ENCODE data around the gene TIPARP.

The TIPARP gene

DNA sequence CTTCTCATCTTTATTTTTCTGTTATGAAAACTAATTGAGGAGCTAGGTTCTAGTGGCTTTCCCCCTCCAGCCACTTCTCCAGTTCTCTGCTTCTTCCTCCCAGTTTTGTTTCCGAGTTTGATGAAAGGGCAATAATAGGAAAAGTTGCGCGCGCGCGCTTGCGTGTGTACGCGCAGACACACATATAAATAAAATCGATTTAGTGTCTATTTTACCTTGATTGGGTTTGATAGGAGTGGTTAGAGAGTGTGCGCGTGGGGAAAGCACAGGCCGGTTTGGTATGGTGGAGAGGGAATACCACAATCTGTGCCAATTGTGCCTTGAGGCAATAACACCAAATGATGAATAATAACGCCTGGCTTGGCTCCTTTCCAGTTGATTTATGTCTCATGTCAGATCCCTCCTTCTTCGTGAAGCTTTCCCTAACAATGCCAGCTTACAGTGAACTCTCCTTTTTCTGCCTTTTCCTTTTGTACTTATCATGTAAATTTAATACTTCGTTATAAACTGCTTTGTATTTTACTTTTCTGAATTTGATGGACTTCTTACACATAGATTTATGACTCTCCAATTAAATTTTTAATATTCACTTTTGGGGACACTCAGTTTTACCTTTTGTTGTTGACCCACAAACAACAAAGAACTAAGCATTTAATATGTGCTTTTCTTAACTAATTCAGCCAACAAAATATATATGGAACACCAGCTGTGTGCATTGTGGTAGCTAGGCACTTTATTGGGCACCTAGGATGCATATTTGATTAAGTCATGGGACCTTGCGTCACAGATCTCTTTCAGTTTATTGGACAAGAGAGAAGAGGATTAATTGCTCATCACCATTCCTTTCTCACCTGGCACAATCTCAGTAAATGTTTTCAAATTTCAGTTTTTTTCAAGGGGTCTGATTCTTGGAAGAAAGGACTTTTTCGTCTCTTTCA is 1.7 kb downstream of the TIPARP start:
- in situ Hi-C loops (cut with HindIII; ENCODE audit: low sequenced_read_pairs), result no loop called here

DNA sequence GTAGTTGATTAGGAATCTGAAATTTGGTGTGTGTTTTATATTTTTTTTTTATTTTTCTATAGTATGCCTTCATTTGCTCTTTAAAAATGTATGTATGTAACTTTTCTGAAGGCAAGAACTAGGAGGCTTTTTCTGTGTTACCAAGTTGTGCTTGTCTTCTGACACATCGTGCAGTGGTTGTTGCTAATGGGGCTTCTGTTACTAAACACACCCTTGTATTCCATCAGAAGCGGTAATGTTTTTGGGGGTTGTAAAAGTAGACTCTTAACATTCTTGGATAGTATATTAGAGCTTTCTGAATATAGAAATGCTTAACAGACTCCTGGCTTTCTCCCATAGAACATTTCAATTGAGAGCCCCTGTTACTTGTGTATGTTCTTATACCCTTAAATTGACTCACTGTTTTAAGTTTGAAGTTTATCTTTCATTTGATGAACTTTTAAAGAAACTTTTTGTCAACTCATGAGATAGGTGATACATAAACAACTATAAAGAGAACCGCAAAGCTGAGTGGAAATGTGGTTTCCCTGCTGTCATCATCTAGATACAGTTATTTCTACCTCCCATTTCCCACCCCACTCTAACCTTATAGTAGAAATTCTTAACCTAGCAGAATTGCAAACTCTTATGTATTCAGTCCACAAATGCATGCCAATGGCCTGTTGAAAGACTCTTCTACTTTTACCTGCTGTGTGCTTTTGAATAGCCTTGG is 2.5 kb downstream of the TIPARP start:
- in situ Hi-C loops (cut with HindIII; ENCODE audit: low sequenced_read_pairs), result no loop called here

DNA sequence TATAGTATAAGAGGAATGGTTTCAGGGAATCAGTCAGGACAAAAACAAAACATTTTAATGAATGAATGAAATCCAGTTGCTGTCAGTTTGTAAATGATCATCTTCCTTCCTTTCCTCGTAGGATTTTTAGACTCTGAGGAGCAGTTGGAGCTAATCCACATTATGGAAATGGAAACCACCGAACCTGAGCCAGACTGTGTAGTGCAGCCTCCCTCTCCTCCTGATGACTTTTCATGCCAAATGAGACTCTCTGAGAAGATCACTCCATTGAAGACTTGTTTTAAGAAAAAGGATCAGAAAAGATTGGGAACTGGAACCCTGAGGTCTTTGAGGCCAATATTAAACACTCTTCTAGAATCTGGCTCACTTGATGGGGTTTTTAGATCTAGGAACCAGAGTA is 3.1 kb downstream of the TIPARP start:
- in situ Hi-C loops (cut with HindIII; ENCODE audit: low sequenced_read_pairs), result no loop called here

DNA sequence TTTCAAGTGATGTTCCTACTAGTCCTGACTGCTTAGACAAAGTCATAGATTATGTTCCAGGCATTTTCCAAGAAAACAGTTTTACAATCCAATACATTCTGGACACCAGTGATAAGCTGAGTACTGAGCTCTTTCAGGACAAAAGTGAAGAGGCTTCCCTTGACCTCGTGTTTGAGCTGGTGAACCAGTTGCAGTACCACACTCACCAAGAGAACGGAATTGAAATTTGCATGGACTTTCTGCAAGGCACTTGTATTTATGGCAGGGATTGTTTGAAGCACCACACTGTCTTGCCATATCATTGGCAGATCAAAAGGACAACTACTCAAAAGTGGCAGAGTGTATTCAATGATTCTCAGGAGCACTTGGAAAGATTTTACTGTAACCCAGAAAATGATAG is 3.8 kb downstream of the TIPARP start:
- in situ Hi-C loops (cut with HindIII; ENCODE audit: low sequenced_read_pairs), result no loop called here

DNA sequence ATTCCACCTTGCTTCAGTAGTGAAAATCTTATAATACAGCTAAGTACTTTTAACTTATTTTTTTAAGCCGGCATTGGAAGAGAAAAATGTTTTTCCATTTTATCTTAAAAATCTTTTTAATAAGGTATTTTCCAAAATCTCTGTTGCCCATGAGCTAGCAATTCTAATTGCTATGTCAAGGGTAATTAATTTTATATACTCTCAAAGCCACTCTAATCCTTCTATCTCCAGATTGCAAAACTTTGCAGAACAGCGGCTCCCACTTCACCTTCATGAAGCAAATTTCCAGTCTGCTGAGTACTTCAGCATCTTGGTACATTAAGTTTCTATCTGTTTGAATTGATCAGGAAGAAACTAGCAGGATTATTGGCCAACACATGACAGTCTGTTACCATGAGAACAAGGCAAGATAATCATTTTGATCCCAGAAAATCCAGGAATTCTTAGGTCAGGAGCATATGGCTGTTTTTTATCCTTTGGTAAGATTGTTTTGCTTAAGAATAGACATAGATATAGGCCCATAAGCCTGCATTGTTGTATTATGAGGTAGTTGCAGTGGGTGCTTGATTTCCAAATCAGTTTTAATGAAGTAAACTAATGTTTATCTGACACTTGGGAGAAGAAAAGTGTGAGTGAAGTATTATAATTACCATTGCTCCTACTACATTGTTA is 6.0 kb downstream of the TIPARP start:
- in situ Hi-C loops (cut with HindIII; ENCODE audit: low sequenced_read_pairs), result no loop called here

DNA sequence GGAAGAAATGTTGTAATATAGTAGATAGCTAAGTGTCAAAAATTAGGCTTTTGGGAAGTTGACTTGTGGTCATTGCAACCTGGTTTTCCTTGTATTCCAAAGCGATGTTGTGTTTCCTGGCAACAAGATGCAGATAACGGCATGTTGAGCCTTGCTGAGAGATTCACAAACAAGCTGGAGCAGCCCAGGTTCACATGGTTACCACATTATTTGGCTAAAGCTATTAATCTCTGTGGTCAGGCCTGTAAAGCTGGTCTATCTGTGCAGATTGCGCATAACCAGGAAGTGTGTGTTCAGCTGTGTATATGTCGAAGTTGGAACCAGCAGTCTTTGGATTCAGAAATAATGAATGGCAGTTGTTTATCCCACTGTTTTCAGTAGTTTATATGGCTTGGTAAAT is 6.6 kb downstream of the TIPARP start:
- in situ Hi-C loops (cut with HindIII; ENCODE audit: low sequenced_read_pairs), result no loop called here

DNA sequence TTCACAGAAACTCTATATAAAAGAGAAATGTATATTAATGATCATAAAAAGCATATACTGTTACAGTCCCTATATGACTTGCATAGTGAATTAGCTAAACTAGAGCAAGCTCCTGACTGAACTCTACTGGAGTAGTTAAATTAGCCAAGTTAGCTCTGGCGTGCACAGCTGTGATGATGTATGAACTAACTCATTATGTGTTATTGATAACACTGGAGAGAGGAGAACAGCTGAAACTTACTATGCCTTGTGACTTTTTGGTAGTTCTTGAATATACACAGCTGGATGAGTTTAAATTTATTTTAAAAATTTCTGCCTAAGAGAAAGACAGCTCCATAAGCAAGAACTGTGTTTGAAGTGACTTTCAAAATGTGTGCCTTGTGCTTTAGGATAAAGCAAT is 8.1 kb downstream of the TIPARP start:
- in situ Hi-C loops (cut with HindIII; ENCODE audit: low sequenced_read_pairs), result no loop called here

DNA sequence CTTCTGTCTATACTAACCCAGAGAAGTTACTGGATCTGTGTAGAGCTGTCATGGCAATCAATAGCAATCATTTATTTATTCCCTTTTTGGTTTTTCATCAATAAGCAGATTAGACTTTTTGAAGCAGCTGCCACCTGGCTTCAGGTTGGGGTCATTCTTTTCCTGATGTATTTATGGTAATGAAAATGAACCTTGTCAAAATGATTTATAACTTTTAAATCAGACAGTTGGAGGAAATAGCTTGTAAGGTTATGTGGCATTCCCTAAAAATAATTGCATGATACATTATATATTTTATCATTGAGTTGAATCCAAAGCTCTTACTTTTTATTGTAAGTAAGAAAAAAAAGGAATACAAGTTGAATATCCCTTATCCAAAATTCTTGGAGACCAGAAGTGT is 8.6 kb downstream of the TIPARP start:
- in situ Hi-C loops (cut with HindIII; ENCODE audit: low sequenced_read_pairs), result no loop called here

DNA sequence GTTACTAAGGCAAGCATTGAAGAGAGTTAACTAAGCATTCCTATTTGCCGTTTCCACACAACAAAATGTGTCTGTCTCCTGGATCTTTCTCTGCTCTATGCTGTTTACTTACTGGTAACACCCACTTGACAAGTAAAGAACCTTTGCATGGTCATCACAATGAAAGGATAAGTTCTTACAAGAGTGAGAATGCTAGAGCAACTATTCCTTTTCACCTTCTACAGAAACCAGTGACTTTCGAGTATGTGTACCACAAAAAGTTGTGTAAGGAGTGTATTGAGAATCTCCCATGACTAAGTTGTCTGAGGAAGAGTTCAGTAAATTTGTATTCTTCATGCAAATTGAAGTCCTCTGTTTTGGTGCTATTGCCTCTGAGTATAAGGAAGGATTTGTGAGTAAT is 10.8 kb downstream of the TIPARP start:
- in situ Hi-C loops (cut with HindIII; ENCODE audit: low sequenced_read_pairs), result no loop called here

DNA sequence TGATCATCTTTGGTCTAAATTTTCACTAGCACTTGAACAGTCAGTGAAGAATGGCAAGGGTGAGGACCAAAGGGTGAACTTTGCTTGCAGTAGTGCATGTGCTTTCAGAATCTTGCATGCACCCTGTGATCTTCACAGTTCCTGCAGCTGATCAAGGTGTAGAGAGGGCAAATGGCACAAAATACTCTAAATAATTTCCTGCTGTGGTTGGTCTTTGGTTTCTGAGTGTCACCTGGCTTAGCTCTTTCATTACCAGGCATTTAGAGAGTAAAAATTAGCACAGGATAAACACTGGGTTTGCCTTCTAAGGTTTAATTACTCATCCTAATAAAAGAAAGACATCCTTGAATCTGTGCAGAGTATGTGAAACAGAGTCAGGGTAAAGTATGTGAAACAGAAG is 11.4 kb downstream of the TIPARP start:
- in situ Hi-C loops (cut with HindIII; ENCODE audit: low sequenced_read_pairs), result no loop called here

DNA sequence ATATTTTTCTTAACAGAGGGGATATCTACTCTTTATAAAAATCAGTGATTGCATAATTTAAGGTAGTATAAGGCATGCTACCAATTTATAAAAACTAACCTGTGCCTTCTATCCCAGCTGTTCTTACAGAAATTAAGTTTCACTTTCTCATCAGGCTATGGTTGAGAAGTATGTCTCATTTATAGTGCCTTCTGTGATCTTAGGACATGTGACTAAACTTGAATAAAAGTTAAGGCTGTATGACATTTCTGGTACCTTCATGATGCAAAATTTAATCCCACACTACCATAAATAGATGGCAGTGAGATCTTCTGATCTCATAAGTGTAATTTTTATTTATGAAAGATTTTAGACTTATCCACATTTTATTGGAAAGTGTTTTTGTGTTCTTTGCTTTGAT is 12.6 kb downstream of the TIPARP start:
- in situ Hi-C loops (cut with HindIII; ENCODE audit: low sequenced_read_pairs), result no loop called here

DNA sequence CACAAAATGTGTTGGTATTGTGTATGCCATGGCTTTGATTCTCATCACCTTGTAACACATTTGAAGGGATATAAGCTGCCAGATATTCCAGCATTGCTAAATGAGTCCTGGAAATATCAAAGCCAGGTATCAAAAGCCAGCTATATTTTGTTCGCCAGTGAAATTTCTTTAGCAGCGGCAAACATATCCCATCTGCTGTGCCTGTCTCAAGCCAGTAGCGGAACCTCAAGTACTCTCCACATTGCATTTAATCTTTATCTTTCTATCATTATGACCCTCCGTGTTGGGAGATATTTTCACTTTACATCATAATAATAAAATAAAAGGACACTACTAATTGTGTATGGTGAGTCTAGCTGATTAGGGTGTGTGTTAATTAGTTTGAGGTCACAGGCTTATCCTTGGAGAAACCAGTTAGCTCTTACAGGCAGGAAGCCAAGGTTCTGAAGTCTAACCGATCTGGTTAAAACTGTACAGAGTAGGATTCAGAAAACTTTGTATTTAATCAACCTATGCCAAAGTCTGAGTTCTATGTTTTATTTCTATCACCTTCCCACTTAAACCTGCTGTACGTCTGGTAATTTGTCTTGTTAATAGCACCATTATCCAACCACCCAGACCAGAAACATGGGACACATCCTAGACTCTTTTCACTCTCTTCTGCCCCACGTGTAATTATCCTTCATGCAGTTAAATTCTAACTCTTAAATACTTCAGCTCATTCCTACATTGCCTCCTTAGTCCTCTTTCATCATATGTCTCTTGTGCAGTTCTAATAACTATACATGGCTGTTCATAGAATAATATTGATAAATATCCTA is 14.5 kb downstream of the TIPARP start:
- in situ Hi-C loops (cut with HindIII; ENCODE audit: low sequenced_read_pairs), result no loop called here

DNA sequence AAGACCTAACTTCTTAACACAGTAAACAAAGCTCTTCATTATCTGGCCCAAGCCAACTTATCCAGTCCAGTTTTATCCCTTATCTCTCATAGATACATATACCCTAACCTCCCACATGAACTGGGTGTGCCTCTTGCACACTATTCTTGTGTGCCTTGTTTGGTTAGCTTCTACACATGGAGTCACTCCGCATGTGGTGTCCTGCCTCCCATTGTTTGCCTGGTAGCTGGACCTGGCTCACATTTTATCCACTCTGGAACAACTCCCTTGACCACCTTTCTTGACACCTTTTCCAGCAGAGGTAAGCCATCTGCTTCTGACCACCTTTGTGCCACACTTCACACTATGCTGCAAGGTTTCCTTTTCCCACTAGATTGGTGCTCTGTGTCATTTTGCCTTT is 15.2 kb downstream of the TIPARP start:
- in situ Hi-C loops (cut with HindIII; ENCODE audit: low sequenced_read_pairs), result loop anchor here (5.0 kb wide), 1 partner anchor 128 kb away; no protein-coding TSS in a partner anchor

DNA sequence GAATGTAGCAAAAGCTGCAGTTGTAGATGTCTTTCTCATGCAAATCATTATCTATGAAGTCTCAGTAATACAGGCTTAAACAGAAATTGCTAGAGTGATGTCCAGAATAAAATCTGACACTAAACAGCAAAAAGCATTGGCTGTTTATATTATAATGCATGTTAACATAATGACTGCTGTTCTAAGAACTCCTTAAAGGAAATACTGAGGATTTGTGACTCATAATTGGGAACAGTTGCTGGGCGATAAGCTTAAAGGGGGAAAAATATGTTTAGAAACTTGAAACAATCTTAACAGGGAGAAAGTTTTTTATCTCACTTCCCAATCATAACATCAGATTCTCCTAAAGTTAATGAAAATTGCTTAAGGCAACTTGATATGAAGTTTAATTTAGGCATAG is 17.5 kb downstream of the TIPARP start:
- in situ Hi-C loops (cut with HindIII; ENCODE audit: low sequenced_read_pairs), result loop anchor here (5.0 kb wide), 1 partner anchor 125 kb away; no protein-coding TSS in a partner anchor

DNA sequence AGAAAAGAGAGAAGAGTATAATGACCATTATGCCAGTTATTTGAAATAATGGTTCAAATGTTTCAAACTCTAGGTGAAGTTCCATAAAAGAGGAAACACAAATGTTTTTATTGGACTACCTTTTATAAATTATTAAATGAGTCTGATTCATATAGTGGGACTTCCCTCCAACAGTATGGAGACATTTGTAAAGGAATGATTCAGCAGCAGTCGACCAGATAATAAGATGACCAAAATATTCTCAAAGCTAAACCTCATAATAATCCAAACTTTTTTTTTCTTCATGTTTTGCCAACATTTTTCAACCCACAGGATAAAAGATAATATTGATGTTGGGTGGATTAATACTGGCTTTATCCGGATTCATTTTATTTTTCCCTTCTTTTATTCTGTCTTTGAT is 18.8 kb downstream of the TIPARP start:
- in situ Hi-C loops (cut with HindIII; ENCODE audit: low sequenced_read_pairs), result loop anchor here (5.0 kb wide), 1 partner anchor 124 kb away; no protein-coding TSS in a partner anchor

DNA sequence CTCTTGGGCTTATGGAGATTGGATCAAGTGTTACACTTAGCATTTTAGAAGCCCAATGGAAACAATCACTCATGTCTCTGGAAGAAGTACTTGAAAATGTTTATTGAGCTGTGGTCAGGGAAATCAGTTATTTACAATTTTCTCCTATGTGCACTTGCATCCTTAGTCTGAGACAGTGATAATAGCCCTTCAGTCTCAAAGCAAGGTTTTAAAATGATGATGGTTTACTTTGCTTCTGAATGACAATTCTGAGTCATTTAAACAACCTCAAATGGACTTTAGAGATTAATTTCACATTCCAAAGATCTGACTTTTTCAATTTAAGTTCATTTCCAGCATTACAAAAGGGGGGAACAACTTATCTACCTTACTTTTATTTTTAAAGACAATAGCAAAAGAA is 20.1 kb downstream of the TIPARP start:
- in situ Hi-C loops (cut with HindIII; ENCODE audit: low sequenced_read_pairs), result loop anchor here (5.0 kb wide), 1 partner anchor 123 kb away; no protein-coding TSS in a partner anchor

DNA sequence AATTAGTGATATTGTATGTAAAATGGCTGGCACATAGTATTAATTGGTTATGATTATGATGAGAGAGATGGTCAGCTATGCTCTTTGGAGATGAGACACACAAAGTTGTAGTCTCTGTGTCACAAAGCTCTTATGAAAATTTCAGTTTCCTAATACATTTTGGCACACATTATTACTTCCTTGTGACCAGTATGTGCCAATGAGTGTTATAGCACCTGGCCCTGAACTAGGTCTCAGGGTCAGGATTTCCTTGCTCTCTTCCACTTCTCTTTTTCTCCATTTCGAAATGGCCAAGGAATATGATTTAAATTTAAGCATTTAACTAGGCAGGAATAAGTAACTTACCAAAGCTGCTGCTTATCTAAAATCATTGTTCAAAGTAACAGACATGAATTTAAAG is 28.0 kb downstream of the TIPARP start:
- in situ Hi-C loops (cut with HindIII; ENCODE audit: low sequenced_read_pairs), result no loop called here

DNA sequence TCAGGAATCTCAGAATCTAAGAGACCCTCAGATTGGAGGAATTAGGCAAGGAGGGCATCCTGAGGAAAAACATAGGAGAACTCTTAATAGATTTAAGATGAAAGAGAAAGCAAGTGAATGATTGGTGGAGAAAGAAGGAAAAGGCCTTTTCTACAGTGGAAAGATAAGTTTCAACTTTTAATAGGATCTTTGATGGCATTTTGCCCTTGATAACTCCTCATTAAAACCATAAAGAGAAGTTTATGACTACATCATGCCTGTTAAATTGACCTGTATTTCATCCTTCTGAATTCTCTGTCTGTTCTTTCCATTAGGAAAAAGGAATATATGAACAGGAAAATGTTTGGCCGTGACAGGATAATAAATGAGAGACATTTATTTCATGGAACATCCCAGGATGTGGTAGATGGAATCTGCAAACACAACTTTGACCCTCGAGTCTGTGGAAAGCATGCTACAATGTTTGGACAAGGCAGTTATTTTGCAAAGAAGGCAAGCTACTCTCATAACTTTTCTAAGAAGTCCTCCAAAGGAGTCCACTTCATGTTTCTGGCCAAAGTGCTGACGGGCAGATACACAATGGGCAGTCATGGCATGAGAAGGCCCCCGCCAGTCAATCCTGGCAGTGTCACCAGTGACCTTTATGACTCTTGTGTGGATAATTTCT is 30.1 kb downstream of the TIPARP start:
- in situ Hi-C loops (cut with HindIII; ENCODE audit: low sequenced_read_pairs), result no loop called here

DNA sequence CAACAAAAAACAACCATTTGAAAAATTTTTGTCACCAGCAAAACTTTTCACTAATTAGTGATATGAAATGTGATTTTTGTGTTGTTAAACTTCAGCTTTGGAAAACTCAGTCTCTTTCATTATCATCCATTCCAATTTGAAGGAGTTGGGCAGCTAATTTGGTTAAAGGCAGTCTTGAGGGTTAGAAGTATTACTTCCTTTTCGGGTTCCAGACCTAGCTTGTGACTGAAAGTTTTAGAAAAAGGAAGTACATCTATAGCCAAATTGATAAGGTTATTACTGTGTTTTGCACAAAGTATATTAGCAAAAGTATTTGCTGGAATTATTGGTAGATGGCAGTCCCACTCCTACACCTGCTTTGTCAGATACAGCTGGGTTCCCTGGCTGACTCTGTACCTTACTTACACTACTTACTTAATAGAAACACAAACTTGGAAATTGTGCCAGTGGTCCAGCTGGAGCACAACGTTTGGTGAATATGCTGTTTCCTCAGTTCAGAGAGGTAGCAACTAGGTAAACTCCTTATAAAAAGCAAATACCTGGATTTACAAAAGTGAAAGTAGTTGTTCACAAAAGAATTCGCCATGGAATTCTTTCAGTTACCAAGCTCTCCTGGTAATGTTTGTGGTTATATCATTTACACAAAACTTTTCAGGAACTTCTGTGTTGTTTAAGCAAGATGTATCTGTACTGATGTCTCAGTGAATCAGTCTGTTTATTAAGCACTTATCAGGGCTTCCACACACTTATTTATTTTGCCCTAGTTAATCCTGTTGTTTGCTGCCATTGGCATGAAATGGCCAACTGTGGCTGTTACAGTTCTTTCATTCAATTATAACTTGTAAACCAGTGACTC is 31.6 kb downstream of the TIPARP start:
- in situ Hi-C loops (cut with HindIII; ENCODE audit: low sequenced_read_pairs), result no loop called here

All from endothelial cell of hepatic sinusoid (primary cell).